H9 (cell line): ENCODE measurements around the gene ZNF212. TPM values are rescaled to one million over a fixed set of nuclear protein-coding genes. Genes with fewer than 3 reads are reported as not detected.

ENCODE experiments used
- DNase-seq: peaks from one replicate; pipeline ENCODE4 v3.0.0-alpha.2; 2017
- H2AFZ ChIP-seq: one replicate; pipeline ENCODE4 v1.6.1; 2013; ENCODE audit warnings: mild to moderate bottlenecking, low read length, control low read depth, moderate library complexity
- H2AK5ac ChIP-seq: 2 replicates; pipeline ENCODE4 v1.6.1; 2013; ENCODE audit warnings: low read length, control low read depth, mixed read lengths; ENCODE audit not compliant: insufficient read length
- H2BK120ac ChIP-seq: one replicate; pipeline ENCODE4 v1.6.1; 2013; ENCODE audit warnings: low read depth, mild to moderate bottlenecking, low read length, control low read depth, inconsistent platforms; ENCODE audit not compliant: poor library complexity, severe bottlenecking
- H2BK12ac ChIP-seq: 2 replicates; pipeline ENCODE4 v1.6.1; 2013; ENCODE audit warnings: low read length, control low read depth, mixed read lengths, low read depth; ENCODE audit not compliant: insufficient read length
- H2BK15ac ChIP-seq: 2 replicates; pipeline ENCODE4 v1.6.1; 2013; ENCODE audit warnings: low read depth, low read length, control low read depth
- H2BK20ac ChIP-seq: one replicate; pipeline ENCODE4 v1.6.1; 2013; ENCODE audit warnings: low read depth, mild to moderate bottlenecking, low read length, control low read depth, inconsistent platforms; ENCODE audit not compliant: poor library complexity, severe bottlenecking
- H2BK5ac ChIP-seq: 2 replicates; pipeline ENCODE4 v1.6.1; 2013; ENCODE audit warnings: low read length, control low read depth, mixed read lengths; ENCODE audit not compliant: insufficient read length
- H3K14ac ChIP-seq: 2 replicates; pipeline ENCODE4 v1.6.1; 2013; ENCODE audit warnings: low read length, control low read depth; ENCODE audit not compliant: insufficient read depth
- H3K18ac ChIP-seq: 2 replicates; pipeline ENCODE4 v1.6.1; 2013; ENCODE audit warnings: low read depth, mild to moderate bottlenecking, mixed read lengths, low read length, control low read depth; ENCODE audit not compliant: insufficient read length
- H3K23ac ChIP-seq: 2 replicates; pipeline ENCODE4 v1.6.1; 2013; ENCODE audit warnings: low read length, control low read depth, mixed read lengths, low read depth; ENCODE audit not compliant: insufficient read length
- H3K23me2 ChIP-seq: 2 replicates; pipeline ENCODE4 v1.6.1; 2013; ENCODE audit warnings: low read depth, mild to moderate bottlenecking, mixed read lengths, low read length, control low read depth; ENCODE audit not compliant: insufficient read length, poor library complexity, severe bottlenecking
- H3K27ac ChIP-seq: 2 replicates; pipeline ENCODE4 v1.5.1; 2013; ENCODE audit warnings: low read length, control low read depth, mixed read lengths, low read depth; ENCODE audit not compliant: insufficient read length
- H3K27me3 ChIP-seq: 2 replicates; pipeline ENCODE4 v1.6.1; 2013; ENCODE audit warnings: low read length, control low read depth, inconsistent platforms; ENCODE audit not compliant: insufficient read depth
- H3K4ac ChIP-seq: 2 replicates; pipeline ENCODE4 v1.6.1; 2013; ENCODE audit warnings: low read depth, mild to moderate bottlenecking, control low read depth, inconsistent platforms, low read length, moderate library complexity
- H3K4me1 ChIP-seq: 2 replicates; pipeline ENCODE4 v1.6.1; 2013; ENCODE audit warnings: low read length, control low read depth, inconsistent platforms; ENCODE audit not compliant: insufficient read depth
- H3K4me2 ChIP-seq: 2 replicates; pipeline ENCODE4 v1.6.1; 2013; ENCODE audit warnings: low read length, control low read depth, mixed read lengths; ENCODE audit not compliant: insufficient read length, insufficient read depth
- H3K56ac ChIP-seq: 2 replicates; pipeline ENCODE4 v1.6.1; 2013; ENCODE audit warnings: low read depth, mild to moderate bottlenecking, mixed read lengths, low read length, control low read depth; ENCODE audit not compliant: insufficient read length
- H3K79me1 ChIP-seq: 2 replicates; pipeline ENCODE4 v1.6.1; 2013; ENCODE audit warnings: low read depth, mild to moderate bottlenecking, moderate library complexity, low read length, control low read depth, inconsistent platforms; ENCODE audit not compliant: insufficient read depth, poor library complexity, severe bottlenecking
- H3K79me2 ChIP-seq: 2 replicates; pipeline ENCODE4 v1.6.1; 2013; ENCODE audit warnings: low read length, control low read depth, inconsistent platforms; ENCODE audit not compliant: insufficient read depth
- H3K9ac ChIP-seq: 2 replicates; pipeline ENCODE4 v1.6.1; 2013; ENCODE audit warnings: low read length, control low read depth, mixed read lengths; ENCODE audit not compliant: insufficient read length; ENCODE audit errors: extremely low read depth
- H3K9me3 ChIP-seq: one replicate; pipeline ENCODE4 v1.6.1; 2013; ENCODE audit warnings: low read depth, low read length, inconsistent platforms; ENCODE audit not compliant: control insufficient read depth
- H3T11ph ChIP-seq: one replicate; pipeline ENCODE4 v1.6.1; 2013; ENCODE audit warnings: mild to moderate bottlenecking, low read length, control low read depth, inconsistent platforms
- H4K20me1 ChIP-seq: one replicate; pipeline ENCODE4 v1.6.1; 2013; ENCODE audit not compliant: control insufficient read depth, insufficient read length, insufficient read depth
- H4K5ac ChIP-seq: 2 replicates; pipeline ENCODE4 v1.6.1; 2013; ENCODE audit warnings: low read depth, mild to moderate bottlenecking, mixed read lengths, low read length, control low read depth; ENCODE audit not compliant: insufficient read length
- H4K8ac ChIP-seq: replicated peaks from 2 replicates; pipeline ENCODE4 v1.6.1; 2013; ENCODE audit warnings: low read length, control low read depth, mixed read lengths, low read depth; ENCODE audit not compliant: insufficient read length
- H4K91ac ChIP-seq: 2 replicates; pipeline ENCODE4 v1.6.1; 2013; ENCODE audit warnings: low read depth, mild to moderate bottlenecking, moderate library complexity, mixed read lengths, low read length, control low read depth; ENCODE audit not compliant: insufficient read length
- H3K27ac Mint-ChIP-seq, 3 experiments: 2 replicates in 2 of 3; 3 replicates in 1 of 3; pipeline ENCODE4 v1.8.0; 2020 to 2021; ENCODE audit warnings: mixed read lengths in 3 of 3, mild to moderate bottlenecking in 1 of 3, moderate library complexity in 1 of 3
- H3K27me3 Mint-ChIP-seq: 2 replicates; pipeline ENCODE4 v1.8.0; 2021; ENCODE audit warnings: low read depth, mild to moderate bottlenecking, moderate library complexity, mixed read lengths
- H3K36me3 Mint-ChIP-seq, 3 experiments: 2 replicates in 2 of 3; 3 replicates in 1 of 3; pipeline ENCODE4 v1.8.0; 2020 to 2021; ENCODE audit warnings: low read depth in 3 of 3, mixed read lengths in 3 of 3; ENCODE audit not compliant: insufficient read depth in 1 of 3
- H3K4me1 Mint-ChIP-seq, 2 experiments: 2 replicates each; pipeline ENCODE4 v1.8.0; 2020; ENCODE audit warnings: mixed read lengths in 2 of 2
- H3K4me3 Mint-ChIP-seq, 2 experiments: 2 replicates in 1 of 2; 3 replicates in 1 of 2; pipeline ENCODE4 v1.8.0; 2020 to 2021; ENCODE audit warnings: mild to moderate bottlenecking in 2 of 2, mixed read lengths in 2 of 2, moderate library complexity in 1 of 2
- H3K9me3 Mint-ChIP-seq, 2 experiments: 2 replicates in 1 of 2; 3 replicates in 1 of 2; pipeline ENCODE4 v1.8.0; 2020; ENCODE audit warnings: mild to moderate bottlenecking in 2 of 2, mixed read lengths in 2 of 2, moderate library complexity in 1 of 2
- WGBS: extraction: QIAGEN DNeasy Blood & Tissue Kit; methylation state at CpG from one replicate; pipeline ENCODE4 v1.1.7; 2013; ENCODE audit warnings: missing lambda C conversion rate, low lambda C conversion rate, mixed read lengths; ENCODE audit not compliant: insufficient read length; ENCODE audit errors: extremely low coverage; 5-methylcytosine and 5-hydroxymethylcytosine counted together
- total RNA-seq: library from RNA; stranded (reverse); gene quantifications from 2 replicates; pipeline ENCODE4 v1.2.1, GENCODE V29; 2021
- TF ChIP-seq, protein P1 (sequence below): fragments of 200-600 bp; sonication (generic); conservative IDR thresholded peaks from 3 replicates; pipeline ENCODE4 v1.8.0; 2021; ENCODE audit warnings: antibody characterized with exemption, mild to moderate bottlenecking

The ZNF212 gene
- total RNA-seq, 1 experiment from 2014 or later = 21.1 TPM

DNA sequence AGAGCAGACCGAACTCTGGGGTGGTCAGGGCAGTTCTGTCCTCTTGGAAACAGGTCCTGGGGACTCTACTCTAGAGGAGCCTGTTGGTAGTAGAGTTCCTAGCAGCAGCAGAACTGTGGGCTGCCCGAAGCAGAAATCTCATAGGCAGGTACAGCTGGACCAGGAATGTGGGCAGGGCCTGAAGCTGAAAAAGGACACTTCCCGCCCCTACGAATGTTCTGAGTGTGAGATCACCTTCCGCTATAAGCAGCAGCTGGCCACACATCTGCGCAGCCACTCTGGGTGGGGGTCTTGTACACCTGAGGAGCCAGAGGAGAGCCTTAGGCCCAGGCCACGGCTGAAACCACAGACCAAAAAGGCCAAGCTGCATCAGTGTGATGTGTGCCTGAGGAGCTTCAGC is 14.2 kb downstream of the ZNF212 start:
- Histone ChIP-seq H3K14ac (no peak overlapping the region), H4K91ac (no peak overlapping the region), H2BK15ac (no peak overlapping the region), H2AK5ac (no peak overlapping the region), H4K8ac (no peak overlapping the region), H3K4ac (no peak overlapping the region), H2BK120ac (no peak overlapping the region), H2BK12ac (no peak overlapping the region), H3K79me1 (peaks cover 2% of the 10 kb centered on the region), H4K5ac (no peak overlapping the region), H3K23ac (no peak overlapping the region), H3K9ac (no peak overlapping the region), H3T11ph (no peak overlapping the region), H4K20me1 (no peaks in the 10 kb centered on the region), H2BK5ac (no peak overlapping the region), H3K79me2 (no peaks in the 10 kb centered on the region), H3K18ac (no peak overlapping the region), H3K23me2 (no peaks in the 10 kb centered on the region), H3K27me3 (no peaks in the 10 kb centered on the region), H2BK20ac (no peak overlapping the region), H3K27ac (no peak overlapping the region), H3K9me3 (no peaks in the 10 kb centered on the region), H2AFZ (no peak overlapping the region), H3K56ac (no peak overlapping the region), H3K4me1 (no peaks in the 10 kb centered on the region), H3K4me2 (no peak overlapping the region)
- Mint-ChIP-seq H3K27ac (no peak overlapping the region), H3K4me3 (no peak overlapping the region), H3K27me3 (no peaks in the 10 kb centered on the region), H3K9me3 (no peaks in the 10 kb centered on the region), H3K4me1 (no peaks in the 10 kb centered on the region), H3K36me3 (peaks cover 23 to 51% (median 49%) of the 10 kb centered on the region in 3 experiments; a peak in 6 of 7 replicates)
- TF ChIP-seq, protein P1, sequence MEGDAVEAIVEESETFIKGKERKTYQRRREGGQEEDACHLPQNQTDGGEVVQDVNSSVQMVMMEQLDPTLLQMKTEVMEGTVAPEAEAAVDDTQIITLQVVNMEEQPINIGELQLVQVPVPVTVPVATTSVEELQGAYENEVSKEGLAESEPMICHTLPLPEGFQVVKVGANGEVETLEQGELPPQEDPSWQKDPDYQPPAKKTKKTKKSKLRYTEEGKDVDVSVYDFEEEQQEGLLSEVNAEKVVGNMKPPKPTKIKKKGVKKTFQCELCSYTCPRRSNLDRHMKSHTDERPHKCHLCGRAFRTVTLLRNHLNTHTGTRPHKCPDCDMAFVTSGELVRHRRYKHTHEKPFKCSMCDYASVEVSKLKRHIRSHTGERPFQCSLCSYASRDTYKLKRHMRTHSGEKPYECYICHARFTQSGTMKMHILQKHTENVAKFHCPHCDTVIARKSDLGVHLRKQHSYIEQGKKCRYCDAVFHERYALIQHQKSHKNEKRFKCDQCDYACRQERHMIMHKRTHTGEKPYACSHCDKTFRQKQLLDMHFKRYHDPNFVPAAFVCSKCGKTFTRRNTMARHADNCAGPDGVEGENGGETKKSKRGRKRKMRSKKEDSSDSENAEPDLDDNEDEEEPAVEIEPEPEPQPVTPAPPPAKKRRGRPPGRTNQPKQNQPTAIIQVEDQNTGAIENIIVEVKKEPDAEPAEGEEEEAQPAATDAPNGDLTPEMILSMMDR = no peak
- no CpG with 5 or more reads among the region's 7 CpGs for WGBS
- DNase-seq = no peak
